Measurements from ENCODE around the gene NUP62. TPM values are rescaled to one million over a fixed set of nuclear protein-coding genes. Genes with fewer than 3 reads are reported as not detected.
A peak's percentile ranks its signal among the peaks of the same experiment; 100 is the strongest.

The NUP62 gene
- total RNA-seq, 3 donors from 2014 or later (not counting 1 experiment from before 2014, with no cell fraction given) = 34.2 to 57.4 (median 40.9) TPM

DNA sequence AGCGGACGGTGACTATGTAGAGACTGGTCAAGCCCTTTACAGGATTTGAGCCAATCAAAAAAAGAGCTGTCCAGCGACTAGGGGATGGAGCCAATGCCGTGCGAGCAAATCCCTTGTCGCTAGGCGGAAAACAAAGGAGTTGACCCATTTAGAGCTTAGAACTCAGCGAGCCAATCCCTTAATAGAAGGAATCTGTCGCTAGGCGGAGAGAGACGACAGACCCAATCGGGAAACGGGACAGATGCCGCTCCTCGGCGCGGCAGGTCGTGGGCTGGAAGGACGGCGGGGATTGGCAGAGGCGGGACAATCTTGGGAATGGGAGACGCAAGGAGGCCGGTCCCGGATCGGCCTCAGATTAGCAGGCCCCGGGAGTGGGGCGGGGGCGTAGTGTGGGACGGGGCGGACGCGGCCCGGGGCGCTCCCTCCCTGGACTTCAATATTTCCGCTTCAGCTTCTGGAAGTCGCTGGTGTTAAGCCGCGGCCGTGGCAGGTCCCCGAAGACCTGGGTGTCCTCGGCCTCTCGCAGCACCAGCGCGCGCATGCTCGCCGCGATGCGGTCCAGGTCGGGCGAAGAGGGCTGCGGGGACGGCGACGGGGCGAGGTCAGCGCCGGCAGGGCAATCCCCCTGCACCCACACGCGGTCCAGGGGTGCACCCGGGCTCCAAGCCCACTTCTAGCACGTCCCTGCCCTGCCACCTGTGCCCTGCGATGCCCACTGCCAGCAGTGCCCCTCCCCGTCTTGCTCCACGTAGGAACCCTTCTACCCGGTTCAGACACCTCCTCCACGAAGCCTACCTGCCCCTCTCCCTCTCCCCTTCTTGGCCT lies 59.6 kb downstream of the NUP62 start:
- Histone ChIP-seq H3K4me3 (ENCODE audit: low read length) (peak overlapping the region; percentile 68), H3K27ac (ENCODE audit: low read length) (peak overlapping the region; percentile 88), H3K9me3 (ENCODE audit: control insufficient read depth, insufficient read depth, low read length) (no peaks in the 10 kb centered on the region), H3K27me3 (ENCODE audit: control insufficient read depth, insufficient read depth, low read length) (no peaks in the 10 kb centered on the region), H3K4me1 (ENCODE audit: control insufficient read depth, insufficient read depth, low read length) (peaks cover 51% of the 10 kb centered on the region), H3K36me3 (ENCODE audit: control insufficient read depth, insufficient read depth, low read length) (peaks cover 7% of the 10 kb centered on the region)
- H3K4me1 Mint-ChIP-seq = peaks cover 18 to 20% of the 10 kb centered on the region in 2 donors
- intact Hi-C loops (cut with micrococcal nuclease) = loop anchor here (1.0 to 5.0 kb wide), 3 partner anchors 8 to 192 kb away; partner anchors contain the start of genes AKT1S1, AP2A1, PRMT1 and TBC1D17
- TF ChIP-seq CTCF (IDR thresholded peaks at IDR 0.05) = no peak
- DNase-seq = peak; percentile 90 to 96
- H3K36me3 Mint-ChIP-seq = no peaks in the 10 kb centered on the region
- peak; percentile 76 to 90 (median 81) for ATAC-seq
- no peak overlapping the region for H3K27ac Mint-ChIP-seq
- WGBS (ENCODE audit: insufficient coverage) = under 1% methylated on average over 67 of the region's 67 CpGs
- H3K4me3 Mint-ChIP-seq = no peak overlapping the region
- H3K9me3 Mint-ChIP-seq = no peaks in the 10 kb centered on the region
- no peaks in the 10 kb centered on the region for H3K27me3 Mint-ChIP-seq (ENCODE audit: low read depth in 2 of 2)

GRCh38 chr19:49869009-49869483 lies 60.3 kb downstream of the NUP62 start:
- intact Hi-C loops (cut with micrococcal nuclease) = loop anchor here (1.0 to 5.0 kb wide), 3 partner anchors 8 to 192 kb away; partner anchors contain the start of genes AKT1S1, AP2A1, PRMT1 and TBC1D17
- Histone ChIP-seq H3K36me3 (ENCODE audit: control insufficient read depth, insufficient read depth, low read length) (peaks cover 11% of the 10 kb centered on the region), H3K4me3 (ENCODE audit: low read length) (peak overlapping the region; percentile 26), H3K9me3 (ENCODE audit: control insufficient read depth, insufficient read depth, low read length) (no peaks in the 10 kb centered on the region), H3K27me3 (ENCODE audit: control insufficient read depth, insufficient read depth, low read length) (no peaks in the 10 kb centered on the region), H3K4me1 (ENCODE audit: control insufficient read depth, insufficient read depth, low read length) (peaks cover 51% of the 10 kb centered on the region), H3K27ac (ENCODE audit: low read length) (peak overlapping the region; percentile 88)
- TF ChIP-seq CTCF (IDR thresholded peaks at IDR 0.05) = no peak
- Mint-ChIP-seq H3K9me3 (no peaks in the 10 kb centered on the region), H3K27me3 (ENCODE audit: low read depth in 2 of 2) (no peaks in the 10 kb centered on the region), H3K4me3 (peak overlapping the region; percentile 35), H3K4me1 (peaks cover 20 to 22% of the 10 kb centered on the region in 2 donors), H3K27ac (no peak overlapping the region), H3K36me3 (no peaks in the 10 kb centered on the region)
- no peak for DNase-seq
- peak; percentile 0 to 2 (median 0) for ATAC-seq
- WGBS (ENCODE audit: insufficient coverage) = 5% methylated on average over 13 of the region's 15 CpGs

DNA sequence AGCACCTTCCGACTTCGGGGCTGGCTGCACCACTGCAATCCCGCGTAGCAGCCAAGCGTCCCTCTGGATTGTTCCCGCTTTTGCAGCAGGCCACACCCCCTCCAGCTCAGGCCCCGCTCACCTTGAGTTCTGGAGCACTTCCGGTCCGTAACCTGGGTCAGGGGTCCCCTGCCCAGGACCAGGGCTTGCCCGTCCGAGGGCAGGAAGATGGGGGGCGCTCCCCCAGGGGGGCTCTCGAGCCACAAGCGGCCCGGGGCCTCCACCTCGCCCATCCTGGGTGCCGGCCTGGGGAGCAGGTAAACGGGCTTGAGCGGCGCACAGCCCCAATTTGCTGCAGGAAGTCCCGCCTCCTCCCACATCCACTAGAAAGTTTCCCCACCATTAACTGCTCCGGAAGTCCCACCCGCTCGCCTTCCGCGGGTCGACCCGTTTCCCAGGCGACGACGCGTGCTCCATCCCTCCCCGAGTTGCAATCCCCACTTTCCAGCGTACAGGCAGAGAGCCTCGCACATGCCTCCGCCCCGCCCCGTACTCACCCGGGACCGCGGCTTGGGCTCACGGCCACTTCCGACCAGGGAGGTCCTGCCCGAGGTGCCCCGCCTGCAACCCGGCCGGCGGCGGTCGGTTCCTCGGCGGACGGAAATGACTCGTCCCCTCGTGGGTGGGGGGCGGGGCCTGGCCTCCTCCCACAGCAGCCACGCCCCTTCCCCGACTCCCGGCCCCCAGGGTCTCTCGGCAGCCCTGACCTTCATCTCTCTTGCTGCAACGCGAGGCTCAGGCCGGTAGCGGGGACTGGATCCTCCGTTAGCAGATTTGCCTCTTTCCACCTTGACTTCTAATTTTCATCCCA lies 62.1 kb downstream of the NUP62 start, which contains the start of gene PNKP:
Gene PNKP, minus strand, starts transcription at position 644 of the 850 bp plus-strand sequence. Its CDS starts 372 bp downstream, at position 272.
- Mint-ChIP-seq H3K27ac (no peak within 1 kb of the TSS), H3K4me1 (peaks cover 20 to 27% of the 10 kb centered on the region in 2 donors), H3K27me3 (ENCODE audit: low read depth in 2 of 2) (no peaks in the 10 kb centered on the region), H3K4me3 (peak within 1 kb of the TSS; percentile 99), H3K9me3 (no peaks in the 10 kb centered on the region), H3K36me3 (no peaks in the 10 kb centered on the region)
- ATAC-seq = peak; percentile 53 to 74 (median 60)
- Histone ChIP-seq H3K4me1 (ENCODE audit: control insufficient read depth, insufficient read depth, low read length) (peaks cover 51% of the 10 kb centered on the region), H3K36me3 (ENCODE audit: control insufficient read depth, insufficient read depth, low read length) (peaks cover 25% of the 10 kb centered on the region), H3K27me3 (ENCODE audit: control insufficient read depth, insufficient read depth, low read length) (no peaks in the 10 kb centered on the region), H3K9me3 (ENCODE audit: control insufficient read depth, insufficient read depth, low read length) (no peaks in the 10 kb centered on the region), H3K4me3 (ENCODE audit: low read length) (peak within 1 kb of the TSS; percentile 81), H3K27ac (ENCODE audit: low read length) (peak within 1 kb of the TSS; percentile 98)
- TF ChIP-seq CTCF (IDR thresholded peaks at IDR 0.05) = no peak
- WGBS (ENCODE audit: insufficient coverage) = under 1% methylated on average over 65 of the region's 65 CpGs
- intact Hi-C loops (cut with micrococcal nuclease) = loop anchor here (1.0 to 5.0 kb wide), 4 partner anchors 14 to 190 kb away; partner anchors contain the start of genes AP2A1 and PRMT1
- DNase-seq = peak; percentile 81 to 94

All from natural killer cell (primary cell).